ENCODE data around the gene DOCK8.

The DOCK8 gene

DNA sequence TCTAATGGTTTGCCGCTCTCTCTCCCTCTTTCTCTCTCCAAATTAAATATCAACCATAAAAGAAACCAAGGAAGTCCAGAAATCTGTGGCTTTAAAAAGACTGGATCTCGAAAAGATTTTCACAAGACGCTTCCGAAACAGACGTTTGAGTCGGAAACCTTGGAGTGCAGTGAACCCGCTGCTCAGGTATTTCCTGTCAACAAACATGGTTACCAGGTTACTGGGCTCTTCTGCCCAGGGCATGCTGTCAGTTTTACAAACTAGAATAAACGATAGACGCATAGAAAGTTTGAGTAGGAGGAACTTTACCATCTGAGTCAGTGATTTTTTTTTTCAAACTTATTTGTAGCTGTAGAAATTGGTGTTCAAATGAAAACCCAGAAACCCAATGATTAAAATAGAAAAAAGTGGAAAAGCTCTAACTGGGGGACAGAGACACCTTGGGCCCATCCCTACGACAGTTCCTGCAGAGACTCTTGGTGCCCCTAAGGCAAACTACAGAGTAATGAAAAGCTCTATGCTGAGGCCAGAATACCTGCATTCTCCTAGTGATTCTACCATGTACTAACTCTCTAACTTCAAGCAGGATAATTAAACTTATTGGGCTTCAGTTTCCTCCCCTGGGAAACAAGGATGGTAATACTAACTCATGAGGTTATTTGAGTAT lies 90.0 kb downstream of the DOCK8 start:
- Mint-ChIP-seq H3K27ac (no peak overlapping the region), H3K27me3 (ENCODE audit: low read depth, poor library complexity) (peaks cover 4% of the 10 kb centered on the region), H3K4me1 (peaks cover 4% of the 10 kb centered on the region), H3K9me3 (no peaks in the 10 kb centered on the region), H3K4me3 (no peak overlapping the region), H3K36me3 (ENCODE audit: low read depth) (no peaks in the 10 kb centered on the region)
- TF ChIP-seq CTCF (IDR thresholded peaks at IDR 0.05), result no peak
- no peak for DNase-seq

DNA sequence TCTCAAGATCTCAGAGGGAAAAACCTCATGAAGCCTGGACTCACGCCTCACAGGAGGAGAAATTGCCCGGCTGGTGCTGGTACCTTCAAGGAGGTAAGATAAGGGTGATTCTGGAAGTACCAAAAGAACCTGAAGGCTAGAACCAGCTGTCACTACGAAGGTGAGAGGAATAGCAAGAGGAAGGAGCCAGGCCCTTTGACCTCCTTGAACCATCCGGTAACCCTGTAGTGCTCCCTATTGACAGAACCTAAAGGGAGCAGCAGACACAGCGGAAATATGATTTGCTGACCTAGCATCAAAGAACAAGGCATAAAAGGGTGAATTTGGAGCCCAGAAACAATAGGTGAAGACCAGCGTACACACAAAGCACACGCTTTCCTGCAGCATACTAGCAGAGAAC lies 92.2 kb downstream of the DOCK8 start:
- peaks cover 4% of the 10 kb centered on the region for H3K4me1 Mint-ChIP-seq
- no peak for DNase-seq
- H3K9me3 Mint-ChIP-seq, result no peaks in the 10 kb centered on the region
- H3K36me3 Mint-ChIP-seq (ENCODE audit: low read depth), result no peaks in the 10 kb centered on the region
- no peak overlapping the region for H3K27ac Mint-ChIP-seq
- TF ChIP-seq CTCF (IDR thresholded peaks at IDR 0.05), result no peak
- H3K4me3 Mint-ChIP-seq, result no peak overlapping the region
- peaks cover 4% of the 10 kb centered on the region for H3K27me3 Mint-ChIP-seq (ENCODE audit: low read depth, poor library complexity)

GRCh38 chr9:311841-312240 lies 97.2 kb downstream of the DOCK8 start:
- no peak for DNase-seq
- Mint-ChIP-seq H3K4me1 (peaks cover 7% of the 10 kb centered on the region), H3K9me3 (no peaks in the 10 kb centered on the region), H3K36me3 (ENCODE audit: low read depth) (no peaks in the 10 kb centered on the region), H3K4me3 (no peak overlapping the region), H3K27ac (no peak overlapping the region), H3K27me3 (ENCODE audit: low read depth, poor library complexity) (peaks cover 7% of the 10 kb centered on the region)
- no peak for TF ChIP-seq CTCF (IDR thresholded peaks at IDR 0.05)

GRCh38 chr9:312596-313320 lies 98.1 kb downstream of the DOCK8 start:
- no peak for DNase-seq
- Mint-ChIP-seq H3K4me3 (no peak overlapping the region), H3K9me3 (no peaks in the 10 kb centered on the region), H3K4me1 (peaks cover 7% of the 10 kb centered on the region), H3K27me3 (ENCODE audit: low read depth, poor library complexity) (peaks cover 7% of the 10 kb centered on the region), H3K36me3 (ENCODE audit: low read depth) (no peaks in the 10 kb centered on the region), H3K27ac (no peak overlapping the region)
- TF ChIP-seq CTCF (IDR thresholded peaks at IDR 0.05), result no peak

GRCh38 chr9:316382-316965 lies 101.8 kb downstream of the DOCK8 start:
- Mint-ChIP-seq H3K9me3 (no peaks in the 10 kb centered on the region), H3K4me1 (peaks cover 7% of the 10 kb centered on the region), H3K27me3 (ENCODE audit: low read depth, poor library complexity) (peaks cover 12% of the 10 kb centered on the region), H3K36me3 (ENCODE audit: low read depth) (no peaks in the 10 kb centered on the region), H3K4me3 (no peak overlapping the region), H3K27ac (no peak overlapping the region)
- no peak for DNase-seq
- TF ChIP-seq CTCF (IDR thresholded peaks at IDR 0.05), result no peak

Data from nephron progenitor cell (in vitro differentiated cells).